ENCODE measurements around the gene CD96.
A peak's percentile ranks its signal among the peaks of the same experiment; 100 is the strongest.

DNA sequence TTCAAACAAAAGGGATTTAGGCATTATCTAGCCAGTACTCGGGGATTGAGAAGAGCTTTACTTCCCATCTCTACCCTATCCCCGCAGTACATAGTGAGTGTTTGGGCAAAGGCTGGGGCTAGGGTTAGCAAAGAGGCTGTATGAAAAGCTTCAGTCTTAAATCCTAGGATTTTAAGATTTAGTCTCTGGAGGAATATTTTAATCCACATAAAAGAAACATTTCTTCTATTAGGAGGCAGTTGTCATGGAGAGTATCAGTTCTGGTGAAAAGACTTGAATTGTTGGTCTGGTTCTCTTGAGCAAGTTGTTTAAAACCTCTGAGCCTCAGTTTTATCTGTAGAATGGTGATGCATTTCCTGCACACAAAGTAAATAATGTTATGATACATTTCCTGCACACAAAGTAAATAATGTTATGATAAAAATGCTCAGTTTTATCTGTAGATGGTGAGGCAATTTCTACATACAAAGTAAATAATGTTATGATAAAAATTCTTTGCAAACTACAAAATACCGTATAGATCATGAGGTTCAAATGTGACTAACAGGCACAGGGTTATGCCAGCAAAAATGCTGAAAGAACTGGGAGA is 107.1 kb downstream of the CD96 start:
- TF ChIP-seq CTCF (IDR thresholded peaks at IDR 0.05; ENCODE audit: poor library complexity) (no peak), EZH2 (IDR thresholded peaks at IDR 0.05; ENCODE audit: borderline replicate concordance) (no peak), EZH2phosphoT487 (IDR thresholded peaks at IDR 0.05; ENCODE audit: low read depth, severe bottlenecking, unreplicated experiment) (peak; percentile 29)

Data from hepatocyte (in vitro differentiated cells).